Kidney epithelial cell (primary cell): ENCODE measurements around the gene PCLO. TPM values are rescaled to one million over a fixed set of nuclear protein-coding genes. Genes with fewer than 3 reads are reported as not detected.

Experiments used
- DNase-seq: peaks from one replicate; pipeline ENCODE4 v3.0.0-alpha.2; 2010; ENCODE audit warnings: low read depth
- H3K27me3 ChIP-seq: 2 replicates; pipeline ENCODE4 v1.6.0; 2011; ENCODE audit warnings: low read length; ENCODE audit not compliant: control insufficient read depth, insufficient read depth
- H3K36me3 ChIP-seq: 2 replicates; pipeline ENCODE4 v1.5.1; 2011; ENCODE audit warnings: low read length; ENCODE audit not compliant: control insufficient read depth, insufficient read depth
- H3K4me3 ChIP-seq: 2 replicates; pipeline ENCODE4 v1.5.1; 2011; ENCODE audit warnings: low read depth, mild to moderate bottlenecking, control low read depth, low read length
- total RNA-seq: library from RNA; depleted of rRNA; stranded (reverse); fragments of >200 nt; gene quantifications from 2 replicates; pipeline ENCODE4 v1.2.3, GENCODE V29; 2015
- TF ChIP-seq, protein P1 (sequence below): IDR thresholded peaks from 2 replicates; pipeline ENCODE4 v1.5.1; 2011; ENCODE audit warnings: mild to moderate bottlenecking, moderate library complexity, low read length, control low read depth, inconsistent platforms; ENCODE audit not compliant: insufficient read depth, poor library complexity, severe bottlenecking

Gene PCLO
- total RNA-seq, 1 donor from 2014 or later = 4.7 TPM

DNA sequence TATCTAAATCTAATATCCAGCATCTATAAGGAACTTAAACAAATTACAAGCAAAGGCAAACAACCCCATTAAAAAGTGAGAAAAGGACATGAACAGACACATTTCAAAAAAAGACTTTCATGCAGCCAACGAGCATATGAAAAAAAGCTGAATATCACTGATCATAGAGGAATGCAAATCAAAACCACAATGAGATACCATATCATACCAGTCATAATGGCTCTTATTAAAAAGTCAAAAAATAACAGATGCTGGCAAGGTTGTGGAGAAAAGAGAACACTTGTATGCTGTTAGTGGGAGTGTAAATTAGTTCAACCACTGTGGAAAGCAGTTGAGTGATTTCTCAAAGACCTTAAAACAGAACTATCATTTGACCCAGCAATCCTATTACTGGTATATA lies 384.7 kb downstream of the PCLO start:
- Histone ChIP-seq H3K36me3 (no peaks in the 10 kb centered on the region), H3K4me3 (no peak overlapping the region), H3K27me3 (no peaks in the 10 kb centered on the region)
- TF ChIP-seq, protein P1, sequence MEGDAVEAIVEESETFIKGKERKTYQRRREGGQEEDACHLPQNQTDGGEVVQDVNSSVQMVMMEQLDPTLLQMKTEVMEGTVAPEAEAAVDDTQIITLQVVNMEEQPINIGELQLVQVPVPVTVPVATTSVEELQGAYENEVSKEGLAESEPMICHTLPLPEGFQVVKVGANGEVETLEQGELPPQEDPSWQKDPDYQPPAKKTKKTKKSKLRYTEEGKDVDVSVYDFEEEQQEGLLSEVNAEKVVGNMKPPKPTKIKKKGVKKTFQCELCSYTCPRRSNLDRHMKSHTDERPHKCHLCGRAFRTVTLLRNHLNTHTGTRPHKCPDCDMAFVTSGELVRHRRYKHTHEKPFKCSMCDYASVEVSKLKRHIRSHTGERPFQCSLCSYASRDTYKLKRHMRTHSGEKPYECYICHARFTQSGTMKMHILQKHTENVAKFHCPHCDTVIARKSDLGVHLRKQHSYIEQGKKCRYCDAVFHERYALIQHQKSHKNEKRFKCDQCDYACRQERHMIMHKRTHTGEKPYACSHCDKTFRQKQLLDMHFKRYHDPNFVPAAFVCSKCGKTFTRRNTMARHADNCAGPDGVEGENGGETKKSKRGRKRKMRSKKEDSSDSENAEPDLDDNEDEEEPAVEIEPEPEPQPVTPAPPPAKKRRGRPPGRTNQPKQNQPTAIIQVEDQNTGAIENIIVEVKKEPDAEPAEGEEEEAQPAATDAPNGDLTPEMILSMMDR = no peak
- no peak for DNase-seq

DNA sequence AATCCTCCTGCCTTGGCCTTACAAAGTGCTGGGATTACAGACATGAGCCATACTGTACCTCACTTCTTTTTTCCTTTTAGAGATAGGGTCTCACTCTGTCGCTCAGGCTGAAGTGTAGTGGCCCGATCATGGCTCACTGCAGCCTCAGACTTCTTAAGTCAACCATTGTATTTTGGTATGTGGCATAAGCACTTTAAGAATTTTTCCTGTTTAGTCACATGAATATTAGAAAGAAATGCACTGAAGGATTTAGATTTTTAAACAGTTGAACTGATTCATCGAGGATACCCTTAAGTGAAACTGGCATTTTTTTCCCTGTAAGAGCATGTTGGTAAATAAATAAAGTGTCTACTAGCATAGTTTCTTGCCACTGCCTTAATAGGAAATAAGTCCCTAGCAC lies 399.8 kb downstream of the PCLO start:
- Histone ChIP-seq H3K27me3 (no peaks in the 10 kb centered on the region), H3K36me3 (no peaks in the 10 kb centered on the region), H3K4me3 (no peak overlapping the region)
- TF ChIP-seq, protein P1 = no peak
- DNase-seq = no peak

DNA sequence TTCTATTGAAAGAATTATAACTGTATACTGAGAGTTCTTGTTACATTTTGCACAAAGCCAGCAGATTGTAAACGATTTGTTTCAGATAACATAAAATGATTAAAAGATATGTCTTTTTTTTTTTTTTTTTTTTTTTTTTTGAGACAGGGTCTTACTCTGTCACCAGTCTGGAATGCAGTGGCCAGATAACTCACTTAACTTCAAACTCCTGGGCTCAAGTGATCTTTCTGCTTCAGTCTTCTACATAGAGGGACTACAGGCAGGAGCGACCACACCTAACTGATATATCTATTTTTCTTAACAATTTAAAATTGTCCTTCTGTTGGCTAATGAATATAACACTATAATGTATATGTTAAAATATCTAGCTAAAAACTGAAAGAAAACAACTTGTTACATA lies 401.9 kb downstream of the PCLO start:
- no peak for DNase-seq
- TF ChIP-seq, protein P1 = no peak
- Histone ChIP-seq H3K27me3 (no peaks in the 10 kb centered on the region), H3K4me3 (no peak overlapping the region), H3K36me3 (no peaks in the 10 kb centered on the region)

GRCh38 chr7:82760074-82760473 lies 402.6 kb downstream of the PCLO start:
- DNase-seq = no peak
- TF ChIP-seq, protein P1 = no peak
- no peaks in the 10 kb centered on the region for H3K36me3 ChIP-seq
- no peaks in the 10 kb centered on the region for H3K27me3 ChIP-seq
- H3K4me3 ChIP-seq = no peak overlapping the region

DNA sequence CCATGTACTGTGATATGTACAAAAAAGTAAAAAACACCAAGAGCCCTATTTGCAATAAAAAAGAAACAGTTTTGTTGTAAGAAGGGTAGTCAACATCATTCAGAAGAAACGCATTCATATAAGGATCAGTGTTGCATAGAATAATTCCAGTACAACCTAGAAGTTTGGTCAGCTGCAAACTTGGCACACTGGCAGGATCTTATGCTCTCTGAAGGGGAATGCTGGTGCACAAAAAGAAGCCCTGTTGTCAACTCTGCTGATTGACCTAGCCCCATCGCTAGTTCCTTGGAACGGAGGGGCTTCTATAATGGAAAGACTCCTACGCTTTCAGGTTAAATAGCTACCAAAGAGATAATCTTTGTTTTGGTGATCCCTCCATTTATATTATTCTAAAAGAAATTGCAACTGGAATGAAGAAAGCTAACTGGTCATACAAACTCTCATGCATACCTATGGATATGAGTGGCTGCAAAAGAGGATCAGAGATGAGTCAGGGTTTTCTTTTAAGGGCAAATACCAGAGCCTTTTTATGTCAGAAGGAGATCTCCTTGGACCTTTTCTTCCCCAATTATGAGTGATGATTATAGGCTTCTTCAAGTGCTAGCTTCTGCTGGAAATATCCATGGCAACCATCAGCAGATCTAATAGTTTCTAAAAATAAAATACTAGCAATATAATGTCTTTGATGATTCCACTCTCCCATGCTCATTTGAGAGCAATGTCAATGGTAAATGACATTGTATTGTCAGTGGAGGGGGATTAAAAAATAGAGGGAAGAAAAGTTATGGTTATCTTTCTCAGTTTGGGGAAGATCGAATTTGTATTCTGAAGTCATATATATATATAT lies 406.8 kb downstream of the PCLO start:
- no peak for DNase-seq
- TF ChIP-seq, protein P1 = no peak
- H3K27me3 ChIP-seq = no peaks in the 10 kb centered on the region

GRCh38 chr7:82750007-82750406 lies 412.7 kb downstream of the PCLO start:
- H3K27me3 ChIP-seq = no peaks in the 10 kb centered on the region
- no peaks in the 10 kb centered on the region for H3K36me3 ChIP-seq
- H3K4me3 ChIP-seq = no peak overlapping the region
- no peak for DNase-seq
- TF ChIP-seq, protein P1 = no peak

More for the DNA sequence above, 406.8 kb downstream of the PCLO start:
- H3K4me3 ChIP-seq = no peak overlapping the region
- H3K36me3 ChIP-seq = no peaks in the 10 kb centered on the region
